GM12878 (cell line): ENCODE measurements around the gene SORT1.

Experiments used
- BHLHE40 ChIP-seq, 2 experiments: fragments of 450-650 bp in 1 of 2; IDR thresholded peaks; 2 replicates each; pipeline ENCODE4 v1.6.1; 2011 to 2017; ENCODE audit warnings: low read depth in 2 of 2, borderline replicate concordance in 1 of 2, improper control_type of control experiment in 1 of 2, low read length in 1 of 2, mild to moderate bottlenecking in 1 of 2
- CTCF ChIP-seq, 3 experiments: IDR thresholded peaks in 2 of 3; conservative IDR thresholded peaks in 1 of 3; 2 replicates each; pipeline ENCODE4 v1.5.1; 2011; ENCODE audit warnings: low read depth in 3 of 3, low read length in 3 of 3, mild to moderate bottlenecking in 3 of 3, control low read depth in 2 of 3, moderate library complexity in 2 of 3, inconsistent platforms in 1 of 3, mixed read lengths in 1 of 3; ENCODE audit not compliant: control insufficient read depth in 2 of 3, insufficient read depth in 1 of 3; ENCODE audit errors: extremely low read depth in 1 of 3
- GABPA ChIP-seq: IDR thresholded peaks from 2 replicates; pipeline ENCODE4 v1.6.1; 2014; ENCODE audit warnings: antibody characterized with exemption, low read depth, mild to moderate bottlenecking, inconsistent platforms
- POLR2AphosphoS2 ChIP-seq: IDR thresholded peaks from 2 replicates; pipeline ENCODE4 v1.6.1; 2011; ENCODE audit warnings: low read depth, mild to moderate bottlenecking, low read length, improper control_type of control experiment, moderate library complexity

DNA sequence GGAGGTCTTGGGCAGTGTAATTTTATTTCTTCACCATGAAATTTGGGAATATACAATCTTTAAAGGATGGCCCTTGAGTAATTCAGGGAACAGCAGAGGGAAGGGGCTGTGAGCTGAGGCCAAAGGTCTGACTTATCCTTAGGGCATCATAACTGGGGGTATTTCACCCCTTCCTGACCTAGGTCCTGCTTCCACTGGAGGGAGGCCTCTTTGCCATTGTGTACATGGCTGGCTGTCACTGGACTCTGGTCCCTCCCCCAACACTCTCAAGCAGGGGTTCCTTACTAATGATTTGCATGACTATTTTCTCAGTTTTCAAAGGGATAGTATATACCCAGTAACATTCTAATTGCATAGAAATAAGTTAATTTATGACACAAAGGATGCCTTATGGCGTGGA, 107.6 kb downstream of the SORT1 start:
- TF ChIP-seq POLR2AphosphoS2 (no peak), GABPA (no peak), BHLHE40 (IDR thresholded peaks at IDR 0.05; ENCODE audit: borderline replicate concordance in 1 of 2, low read depth in 2 of 2, low read length in 1 of 2) (no peak), CTCF (IDR thresholded peaks at IDR 0.05 in 2 of 3, conservative IDR thresholded peaks at IDR 0.05 in 1 of 3; ENCODE audit: control insufficient read depth in 2 of 3, extremely low read depth in 1 of 3, insufficient read depth in 1 of 3, low read depth in 3 of 3, low read length in 3 of 3) (no peak)
